ENCODE measurements around the gene CCT3. TPM values are rescaled to one million over a fixed set of nuclear protein-coding genes. Genes with fewer than 3 reads are reported as not detected.

Gene CCT3
- total and polyA plus RNA-seq, 2 experiments from 2014 or later, result 405 to 618 TPM

DNA sequence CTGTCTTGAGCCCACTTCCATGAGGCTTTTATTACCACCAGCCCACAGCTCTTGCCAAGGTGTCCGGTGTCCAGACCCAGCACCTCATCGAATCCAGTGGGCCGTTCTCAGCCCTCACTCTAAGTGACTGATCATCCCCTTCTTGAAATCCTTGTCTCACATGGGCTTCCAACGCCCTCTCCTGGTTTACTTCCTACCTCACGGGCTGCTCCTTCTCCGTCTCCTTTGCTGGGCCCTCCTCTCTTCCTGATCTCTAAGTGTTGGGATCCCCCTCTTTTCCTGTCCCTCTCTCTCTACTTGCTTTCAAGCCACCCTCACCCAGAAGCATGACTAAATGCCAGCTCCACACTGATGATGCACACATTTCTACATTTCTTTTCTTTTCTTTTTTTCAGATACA is 21.9 kb upstream of the CCT3 start:
- peak; percentile 86 for DNase-seq (ENCODE audit: low spot score)

DNA sequence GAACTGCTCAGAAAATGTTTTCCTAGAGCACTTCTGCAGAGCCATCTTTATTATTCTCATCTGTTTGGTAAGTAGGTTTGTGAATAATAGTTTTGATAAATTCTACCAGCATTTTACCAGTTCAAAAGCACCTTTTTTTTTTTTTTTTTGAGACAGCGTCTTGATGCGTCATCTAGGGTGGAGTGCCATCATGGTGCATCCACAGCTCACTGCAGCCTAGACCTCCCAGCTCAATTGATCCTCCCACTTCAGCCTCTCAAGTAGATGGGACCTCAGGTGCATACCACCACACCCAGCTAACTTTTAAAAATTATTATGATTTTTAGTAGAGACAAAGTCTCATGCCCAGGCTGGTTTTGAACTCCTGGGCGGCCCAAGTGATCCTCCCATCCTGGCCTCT is 21.2 kb upstream of the CCT3 start:
- Histone ChIP-seq H4K20me1 (replicated peaks; ENCODE audit: insufficient read depth) (no peaks in the 10 kb centered on the region), H3K4me1 (ENCODE audit: insufficient read depth) (0 out of 2 replicates have a peak, but pooled peaks cover 4% of the 10 kb centered on the region), H3K27me3 (ENCODE audit: insufficient read depth) (no peaks in the 10 kb centered on the region), H3K36me3 (ENCODE audit: insufficient read depth) (no peaks in the 10 kb centered on the region), H3K4me3 (no peak overlapping the region), H3K9me2 (ENCODE audit: insufficient read depth) (no peaks in the 10 kb centered on the region), H3F3A (replicated peaks; ENCODE audit: low read depth) (0 out of 2 replicates have a peak, but pooled peaks cover 4% of the 10 kb centered on the region), H3K4me2 (no peak overlapping the region), H3K27ac (ENCODE audit: low read depth) (no peak overlapping the region), H2AFZ (no peak overlapping the region), H3K79me2 (replicated peaks; ENCODE audit: insufficient read depth) (no peaks in the 10 kb centered on the region)
- H3K9me3 Mint-ChIP-seq, result 0 out of 3 replicates have a peak, but pooled peaks cover 3% of the 10 kb centered on the region
- no peaks in the 10 kb centered on the region for H3K27me3 Mint-ChIP-seq (ENCODE audit: insufficient read depth, low read depth, poor library complexity)
- ATAC-seq (no peak), DNase-seq (ENCODE audit: low spot score) (no peak)
- H3K4me3 Mint-ChIP-seq, result no peak overlapping the region
- H3K27ac Mint-ChIP-seq, result no peak overlapping the region
- no peaks in the 10 kb centered on the region for H3K36me3 Mint-ChIP-seq (ENCODE audit: low read depth)
- H3K4me1 Mint-ChIP-seq, result peaks cover 14% of the 10 kb centered on the region
- no peak for TF ChIP-seq CREB1 (CRISPR knock-in tag; IDR thresholded peaks at IDR 0.05; ENCODE audit: low read depth)
- TF ChIP-seq ZNF114 (CRISPR knock-in tag; IDR thresholded peaks at IDR 0.05), result no peak
- TF ChIP-seq EZH2 (IDR thresholded peaks at IDR 0.05; ENCODE audit: low read depth, unreplicated experiment), result no peak
- TF ChIP-seq JUNB (IDR thresholded peaks at IDR 0.05; ENCODE audit: unreplicated experiment), result no peak

More for the DNA sequence above, 21.9 kb upstream of the CCT3 start:
- Histone ChIP-seq H3K79me2 (replicated peaks; ENCODE audit: insufficient read depth) (no peaks in the 10 kb centered on the region), H4K20me1 (replicated peaks; ENCODE audit: insufficient read depth) (no peaks in the 10 kb centered on the region), H3K4me3 (no peak overlapping the region), H2AFZ (0 out of 2 replicates have a peak overlapping the region, but pooled peaks have one; percentile 18), H3F3A (replicated peaks; ENCODE audit: low read depth) (0 out of 2 replicates have a peak, but pooled peaks cover 4% of the 10 kb centered on the region), H3K27me3 (ENCODE audit: insufficient read depth) (no peaks in the 10 kb centered on the region), H3K9me2 (ENCODE audit: insufficient read depth) (no peaks in the 10 kb centered on the region), H3K27ac (ENCODE audit: low read depth) (no peak overlapping the region), H3K36me3 (ENCODE audit: insufficient read depth) (no peaks in the 10 kb centered on the region), H3K4me2 (no peak overlapping the region), H3K4me1 (ENCODE audit: insufficient read depth) (0 out of 2 replicates have a peak, but pooled peaks cover 4% of the 10 kb centered on the region)
- H3K27ac Mint-ChIP-seq, result no peak overlapping the region
- H3K9me3 Mint-ChIP-seq, result no peaks in the 10 kb centered on the region
- TF ChIP-seq JUNB (IDR thresholded peaks at IDR 0.05; ENCODE audit: unreplicated experiment), result no peak
- no peak for TF ChIP-seq ZNF331 (CRISPR knock-in tag; IDR thresholded peaks at IDR 0.05; ENCODE audit: low read depth)
- TF ChIP-seq, protein P1, sequence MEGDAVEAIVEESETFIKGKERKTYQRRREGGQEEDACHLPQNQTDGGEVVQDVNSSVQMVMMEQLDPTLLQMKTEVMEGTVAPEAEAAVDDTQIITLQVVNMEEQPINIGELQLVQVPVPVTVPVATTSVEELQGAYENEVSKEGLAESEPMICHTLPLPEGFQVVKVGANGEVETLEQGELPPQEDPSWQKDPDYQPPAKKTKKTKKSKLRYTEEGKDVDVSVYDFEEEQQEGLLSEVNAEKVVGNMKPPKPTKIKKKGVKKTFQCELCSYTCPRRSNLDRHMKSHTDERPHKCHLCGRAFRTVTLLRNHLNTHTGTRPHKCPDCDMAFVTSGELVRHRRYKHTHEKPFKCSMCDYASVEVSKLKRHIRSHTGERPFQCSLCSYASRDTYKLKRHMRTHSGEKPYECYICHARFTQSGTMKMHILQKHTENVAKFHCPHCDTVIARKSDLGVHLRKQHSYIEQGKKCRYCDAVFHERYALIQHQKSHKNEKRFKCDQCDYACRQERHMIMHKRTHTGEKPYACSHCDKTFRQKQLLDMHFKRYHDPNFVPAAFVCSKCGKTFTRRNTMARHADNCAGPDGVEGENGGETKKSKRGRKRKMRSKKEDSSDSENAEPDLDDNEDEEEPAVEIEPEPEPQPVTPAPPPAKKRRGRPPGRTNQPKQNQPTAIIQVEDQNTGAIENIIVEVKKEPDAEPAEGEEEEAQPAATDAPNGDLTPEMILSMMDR (conservative IDR thresholded peaks at IDR 0.05; ENCODE audit: low read depth in 2 of 2), result peak; percentile 62 to 89
- TF ChIP-seq POLR2AphosphoS5 (IDR thresholded peaks at IDR 0.05; ENCODE audit: low read depth), result no peak
- TF ChIP-seq NANOG (IDR thresholded peaks at IDR 0.05; ENCODE audit: borderline replicate concordance), result no peak
- TF ChIP-seq, protein P2, sequence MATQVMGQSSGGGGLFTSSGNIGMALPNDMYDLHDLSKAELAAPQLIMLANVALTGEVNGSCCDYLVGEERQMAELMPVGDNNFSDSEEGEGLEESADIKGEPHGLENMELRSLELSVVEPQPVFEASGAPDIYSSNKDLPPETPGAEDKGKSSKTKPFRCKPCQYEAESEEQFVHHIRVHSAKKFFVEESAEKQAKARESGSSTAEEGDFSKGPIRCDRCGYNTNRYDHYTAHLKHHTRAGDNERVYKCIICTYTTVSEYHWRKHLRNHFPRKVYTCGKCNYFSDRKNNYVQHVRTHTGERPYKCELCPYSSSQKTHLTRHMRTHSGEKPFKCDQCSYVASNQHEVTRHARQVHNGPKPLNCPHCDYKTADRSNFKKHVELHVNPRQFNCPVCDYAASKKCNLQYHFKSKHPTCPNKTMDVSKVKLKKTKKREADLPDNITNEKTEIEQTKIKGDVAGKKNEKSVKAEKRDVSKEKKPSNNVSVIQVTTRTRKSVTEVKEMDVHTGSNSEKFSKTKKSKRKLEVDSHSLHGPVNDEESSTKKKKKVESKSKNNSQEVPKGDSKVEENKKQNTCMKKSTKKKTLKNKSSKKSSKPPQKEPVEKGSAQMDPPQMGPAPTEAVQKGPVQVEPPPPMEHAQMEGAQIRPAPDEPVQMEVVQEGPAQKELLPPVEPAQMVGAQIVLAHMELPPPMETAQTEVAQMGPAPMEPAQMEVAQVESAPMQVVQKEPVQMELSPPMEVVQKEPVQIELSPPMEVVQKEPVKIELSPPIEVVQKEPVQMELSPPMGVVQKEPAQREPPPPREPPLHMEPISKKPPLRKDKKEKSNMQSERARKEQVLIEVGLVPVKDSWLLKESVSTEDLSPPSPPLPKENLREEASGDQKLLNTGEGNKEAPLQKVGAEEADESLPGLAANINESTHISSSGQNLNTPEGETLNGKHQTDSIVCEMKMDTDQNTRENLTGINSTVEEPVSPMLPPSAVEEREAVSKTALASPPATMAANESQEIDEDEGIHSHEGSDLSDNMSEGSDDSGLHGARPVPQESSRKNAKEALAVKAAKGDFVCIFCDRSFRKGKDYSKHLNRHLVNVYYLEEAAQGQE (IDR thresholded peaks at IDR 0.05; ENCODE audit: unreplicated experiment), result no peak
- peaks cover 14% of the 10 kb centered on the region for H3K4me1 Mint-ChIP-seq
- H3K36me3 Mint-ChIP-seq (ENCODE audit: low read depth), result no peaks in the 10 kb centered on the region
- no peak overlapping the region for H3K4me3 Mint-ChIP-seq
- peak; percentile 74 for ATAC-seq
- H3K27me3 Mint-ChIP-seq (ENCODE audit: insufficient read depth, low read depth, poor library complexity), result peaks cover 3% of the 10 kb centered on the region

Data from GM23338 (cell line).